Measurements from ENCODE around the gene DOCK2.

- TF ChIP-seq CTCF (conservative IDR thresholded peaks at IDR 0.05) (no peak), ZFX (IDR thresholded peaks at IDR 0.05) (no peak)
Measured at GRCh38 chr5:169758886-169759285, 121.8 kb downstream of the DOCK2 start.
